HG03469 (cell line): ENCODE results near the gene ATP1B1.
A peak's percentile ranks its signal among the peaks of the same experiment; 100 is the strongest.

ENCODE experiments used
- ATAC-seq: cut with Tn5 transposase; IDR thresholded peaks from one replicate; pipeline ENCODE4 v1.9.1; 2021; ENCODE audit warnings: mild to moderate bottlenecking, moderate library complexity, moderate number of reproducible peaks; ENCODE audit not compliant: unreplicated experiment

ATP1B1 gene

GRCh38 chr1:169092399-169092798, 14.1 kb upstream of the ATP1B1 start:
- no peak for ATAC-seq

GRCh38 chr1:169094897-169095569, 11.5 kb upstream of the ATP1B1 start:
- ATAC-seq, result no peak

GRCh38 chr1:169098380-169098779, 8.1 kb upstream of the ATP1B1 start:
- no peak for ATAC-seq

- no peak for ATAC-seq
Observed at GRCh38 chr1:169099561-169099960, 6.9 kb upstream of the ATP1B1 start.

- ATAC-seq, result no peak
Observed at GRCh38 chr1:169100208-169100607, 6.3 kb upstream of the ATP1B1 start.

GRCh38 chr1:169100651-169101088, 5.8 kb upstream of the ATP1B1 start:
- no peak for ATAC-seq

- ATAC-seq, result no peak
Observed at GRCh38 chr1:169102567-169102966, 3.9 kb upstream of the ATP1B1 start.

GRCh38 chr1:169103002-169103401, 3.5 kb upstream of the ATP1B1 start:
- ATAC-seq, result no peak

- no peak for ATAC-seq
Observed at GRCh38 chr1:169103480-169103893, 3.0 kb upstream of the ATP1B1 start.

GRCh38 chr1:169105087-169105433, 1.4 kb upstream of the ATP1B1 start:
- no peak for ATAC-seq

- peak; percentile 3 for ATAC-seq
Observed at GRCh38 chr1:169105434-169106094, 926 bp upstream of the ATP1B1 start.

- no peak for ATAC-seq
Observed at GRCh38 chr1:169106921-169107602, 572 bp downstream of the ATP1B1 start.

- no peak for ATAC-seq
Observed at GRCh38 chr1:169107603-169108208, 1.2 kb downstream of the ATP1B1 start.

- ATAC-seq, result no peak
Observed at GRCh38 chr1:169108223-169108622, 1.7 kb downstream of the ATP1B1 start.

- ATAC-seq, result no peak
Observed at GRCh38 chr1:169108863-169109560, 2.5 kb downstream of the ATP1B1 start.

GRCh38 chr1:169109561-169110134, 3.2 kb downstream of the ATP1B1 start:
- no peak for ATAC-seq

GRCh38 chr1:169110236-169110635, 3.7 kb downstream of the ATP1B1 start:
- no peak for ATAC-seq

- no peak for ATAC-seq
Observed at GRCh38 chr1:169110689-169111447, 4.4 kb downstream of the ATP1B1 start.

- no peak for ATAC-seq
Observed at GRCh38 chr1:169111472-169111871, 5.0 kb downstream of the ATP1B1 start.

- no peak for ATAC-seq
Observed at GRCh38 chr1:169112241-169112640, 5.8 kb downstream of the ATP1B1 start.
